HCT116 (cell line): ENCODE results near the gene LIN9. TPM values are rescaled to one million over a fixed set of nuclear protein-coding genes. Genes with fewer than 3 reads are reported as not detected.

Source experiments
- ATAC-seq: fragments of 200-7000 bp; cut with Tn5 transposase; 2 replicates; pipeline ENCODE4 v1.9.1; 2020; ENCODE audit warnings: mild to moderate bottlenecking, moderate library complexity
- BruUV-seq: library from RNA; stranded (reverse); fragments of 400-500 nt; replicated peaks from 2 replicates; lab custom pipeline; 2021; lab: Mats Ljungman, UMichigan
- CTCF ChIA-PET: fragments of 300-600 bp; sonication (Branson Sonifier 250); formaldehyde crosslinking; loops from one replicate; lab custom pipeline; 2021; ENCODE audit warnings: antibody characterized with exemption; lab: Charles Lee
- POLR2A ChIA-PET: fragments of 300-600, 350-600 bp; sonication (Branson Sonifier 250); formaldehyde crosslinking; loops from one replicate; lab custom pipeline; 2021; ENCODE audit warnings: antibody characterized with exemption; lab: Charles Lee
- RAD21 ChIA-PET, 2 experiments: fragments of 300-600 bp; sonication (Branson Sonifier 250); formaldehyde crosslinking; loops; one replicate each; lab custom pipeline; 2023; ENCODE audit warnings: low total read pairs in 2 of 2; ENCODE audit not compliant: uncharacterized antibody in 2 of 2, unreplicated experiment in 2 of 2, low non-redundant PET in 1 of 2; lab: Charles Lee
- DNase-seq: peaks from one replicate; pipeline ENCODE4 v3.0.0-alpha.2; 2010; ENCODE audit warnings: low read depth, low spot score
- H2AFZ ChIP-seq: fragments of 200-600 bp; shearing (Covaris generic), sonication (generic); 2 replicates; pipeline ENCODE4 v1.6.1; 2017; ENCODE audit warnings: low read depth, mixed run types, mixed read lengths, antibody characterized with exemption, low read length; ENCODE audit not compliant: poor library complexity, severe bottlenecking
- H3K27ac ChIP-seq: 2 replicates; pipeline ENCODE4 v1.5.1; 2012; ENCODE audit warnings: low read depth, low read length
- H3K27me3 ChIP-seq: fragments of 200-600 bp; sonication (generic); 2 replicates; pipeline ENCODE4 v1.6.1; 2016; ENCODE audit warnings: mixed run types, low read length, mixed read lengths; ENCODE audit not compliant: insufficient read depth
- H3K36me3 ChIP-seq, 2 experiments: fragments of 200-500 bp in 1 of 2; fragments of 200-600 bp in 1 of 2; sonication (Bioruptor generic) in 1 of 2; sonication (generic) in 1 of 2; 2 replicates each; pipeline versions ENCODE4 v1.5.1 to v1.6.1; 2014 to 2016; ENCODE audit warnings: low read length in 2 of 2, inconsistent platforms in 1 of 2, mixed read lengths in 1 of 2, mixed run types in 1 of 2; ENCODE audit not compliant: insufficient read depth in 2 of 2, control insufficient read depth in 1 of 2
- H3K4me1 ChIP-seq, 2 experiments: fragments of 200-600 bp in 1 of 2; sonication (generic) in 1 of 2; 2 replicates each; pipeline versions ENCODE4 v1.5.1 to v1.6.1; 2012 to 2017; ENCODE audit warnings: low read length in 2 of 2, inconsistent platforms in 1 of 2, mild to moderate bottlenecking in 1 of 2, mixed read lengths in 1 of 2, mixed run types in 1 of 2, moderate library complexity in 1 of 2; ENCODE audit not compliant: insufficient read depth in 2 of 2, control insufficient read depth in 1 of 2
- H3K4me2 ChIP-seq: fragments of 200-600 bp; sonication (generic); 2 replicates; pipeline ENCODE4 v1.6.1; 2017; ENCODE audit warnings: mixed run types, low read length, mixed read lengths
- H3K4me3 ChIP-seq, 2 experiments: fragments of 200-600 bp in 1 of 2; sonication (generic) in 1 of 2; replicated peaks in 1 of 2; 2 replicates each; pipeline ENCODE4 v1.5.1; 2011 to 2016; ENCODE audit warnings: low read length in 2 of 2, control low read depth in 1 of 2, low read depth in 1 of 2, mild to moderate bottlenecking in 1 of 2, mixed read lengths in 1 of 2, mixed run types in 1 of 2
- H3K79me2 ChIP-seq: fragments of 200-600 bp; sonication (generic); 2 replicates; pipeline ENCODE4 v1.6.1; 2017; ENCODE audit warnings: mild to moderate bottlenecking, mixed run types, low read length, moderate library complexity, mixed read lengths; ENCODE audit not compliant: insufficient read depth
- H3K9ac ChIP-seq: fragments of 200-600 bp; sonication (generic); 2 replicates; pipeline ENCODE4 v1.6.1; 2016; ENCODE audit warnings: low read length, mixed read lengths
- H3K9me2 ChIP-seq: fragments of 200-600 bp; sonication (generic), shearing (Covaris generic); 2 replicates; pipeline ENCODE4 v1.6.1; 2017; ENCODE audit warnings: mixed run types, mild to moderate bottlenecking, moderate library complexity; ENCODE audit not compliant: insufficient read depth
- H3K9me3 ChIP-seq, 2 experiments: fragments of 200-500 bp in 1 of 2; fragments of 200-600 bp in 1 of 2; sonication (Bioruptor generic) in 1 of 2; sonication (generic) in 1 of 2; 2 replicates each; pipeline ENCODE4 v1.6.1; 2014 to 2017; ENCODE audit warnings: low read length in 2 of 2, mixed read lengths in 2 of 2, inconsistent platforms in 1 of 2, low read depth in 1 of 2, mild to moderate bottlenecking in 1 of 2, mixed run types in 1 of 2, moderate library complexity in 1 of 2; ENCODE audit not compliant: control insufficient read depth in 1 of 2, insufficient read depth in 1 of 2
- H4K20me1 ChIP-seq: fragments of 200-600 bp; sonication (generic), shearing (Covaris generic); 2 replicates; pipeline ENCODE4 v1.6.1; 2017; ENCODE audit warnings: mixed run types, mild to moderate bottlenecking, moderate library complexity; ENCODE audit not compliant: insufficient read depth
- ATF3 ChIP-seq: IDR thresholded peaks from 2 replicates; pipeline ENCODE4 v1.6.1; 2012
- CBX3 ChIP-seq: IDR thresholded peaks from 2 replicates; pipeline ENCODE4 v1.6.1; 2012; ENCODE audit warnings: low read depth
- CEBPB ChIP-seq: IDR thresholded peaks from 2 replicates; pipeline ENCODE4 v1.6.1; 2012; ENCODE audit warnings: low read depth
- CTCF ChIP-seq, 3 experiments: fragments of 200-600 bp in 1 of 3; sonication (generic) in 1 of 3; IDR thresholded peaks in 2 of 3; conservative IDR thresholded peaks in 1 of 3; 2 replicates each; pipeline ENCODE4 v1.5.1; 2012 to 2017; ENCODE audit warnings: low read depth in 2 of 3, low read length in 2 of 3, antibody characterized with exemption in 1 of 3, borderline replicate concordance in 1 of 3, control low read depth in 1 of 3, mild to moderate bottlenecking in 1 of 3, mixed read lengths in 1 of 3, mixed run types in 1 of 3, moderate library complexity in 1 of 3; ENCODE audit not compliant: insufficient read depth in 1 of 3
- EGR1 ChIP-seq: IDR thresholded peaks from 2 replicates; pipeline ENCODE4 v1.6.1; 2012; ENCODE audit warnings: low read depth
- ELF1 ChIP-seq: IDR thresholded peaks from 2 replicates; pipeline ENCODE4 v1.6.1; 2012; ENCODE audit warnings: low read depth, borderline replicate concordance
- EZH2phosphoT487 ChIP-seq: fragments of 200-600 bp; IDR thresholded peaks from 2 replicates; pipeline ENCODE4 v1.6.1; 2018; ENCODE audit warnings: antibody characterized with exemption, borderline replicate concordance
- FOSL1 ChIP-seq: IDR thresholded peaks from 2 replicates; pipeline ENCODE4 v1.6.1; 2012; ENCODE audit warnings: low read depth
- JUND ChIP-seq: IDR thresholded peaks from 2 replicates; pipeline ENCODE4 v1.6.1; 2012
- POLR2A ChIP-seq: IDR thresholded peaks from 2 replicates; pipeline ENCODE4 v1.7.0; 2011; ENCODE audit warnings: borderline replicate concordance; ENCODE audit not compliant: insufficient read depth, insufficient read length; ENCODE audit errors: extremely low read depth
- POLR2AphosphoS5 ChIP-seq: IDR thresholded peaks from 2 replicates; pipeline ENCODE4 v1.6.1; 2011; ENCODE audit warnings: mild to moderate bottlenecking, low read depth, low read length, moderate library complexity
- REST ChIP-seq: IDR thresholded peaks from 2 replicates; pipeline ENCODE4 v1.6.1; 2012; ENCODE audit warnings: low read depth
- SIN3A ChIP-seq: IDR thresholded peaks from 2 replicates; pipeline ENCODE4 v1.6.1; 2012; ENCODE audit warnings: low read depth
- SP1 ChIP-seq: IDR thresholded peaks from 2 replicates; pipeline ENCODE4 v1.6.1; 2012; ENCODE audit warnings: low read depth
- SRF ChIP-seq: IDR thresholded peaks from 2 replicates; pipeline ENCODE4 v1.6.1; 2012; ENCODE audit warnings: low read depth
- YY1 ChIP-seq: IDR thresholded peaks from 2 replicates; pipeline ENCODE4 v1.6.1; 2011; ENCODE audit warnings: low read length, low read depth, moderate library complexity, mild to moderate bottlenecking; ENCODE audit not compliant: insufficient replicate concordance; ENCODE audit errors: extremely low read depth
- ZBTB33 ChIP-seq: IDR thresholded peaks from 2 replicates; pipeline ENCODE4 v1.6.1; 2011; ENCODE audit warnings: mild to moderate bottlenecking, low read length, moderate library complexity; ENCODE audit not compliant: insufficient replicate concordance; ENCODE audit errors: extremely low read depth
- ZFX ChIP-seq: fragments of 450-650 bp; IDR thresholded peaks from 2 replicates; pipeline ENCODE4 v1.6.1; 2017
- ZNF274 ChIP-seq: fragments of 200-500 bp; sonication (Bioruptor generic); IDR thresholded peaks from 2 replicates; pipeline ENCODE4 v1.6.1; 2014; ENCODE audit warnings: mild to moderate bottlenecking, low read depth, low read length, inconsistent platforms
- intact Hi-C: fragments of 100-400 bp; cut with micrococcal nuclease; formaldehyde crosslinking; loops from 2 replicates; pipeline ENCODE4 v1.10.0; 2022
- total RNA-seq: library from RNA; stranded (reverse); gene quantifications from one replicate; pipeline ENCODE4 v1.2.1, GENCODE V29; 2021; ENCODE audit not compliant: unreplicated experiment

Gene LIN9
- total RNA-seq, 1 experiment from 2014 or later: 9.3 TPM

- TF ChIP-seq SP1: no peak
Observed at GRCh38 chr1:226351709-226352108, 42.7 kb upstream of the LIN9 start (continued).

GRCh38 chr1:226350519-226350865 lies 41.5 kb upstream of the LIN9 start:
- Histone ChIP-seq H3K79me2 (no peaks in the 10 kb centered on the region), H3K9me2 (no peaks in the 10 kb centered on the region), H3K4me1 (no peaks in the 10 kb centered on the region), H4K20me1 (no peaks in the 10 kb centered on the region), H3K27ac (no peak overlapping the region), H3K4me2 (no peak overlapping the region), H3K4me3 (no peak overlapping the region), H3K36me3 (no peaks in the 10 kb centered on the region), H3K9me3 (no peaks in the 10 kb centered on the region), H2AFZ (no peak overlapping the region), H3K9ac (no peak overlapping the region), H3K27me3 (no peaks in the 10 kb centered on the region)
- RAD21 ChIA-PET: no interaction called here
- TF ChIP-seq EZH2phosphoT487 (no peak), SIN3A (no peak), ZNF274 (no peak), CEBPB (no peak), FOSL1 (no peak), ZFX (no peak), ATF3 (no peak), CTCF (IDR thresholded peaks at IDR 0.05 in 2 of 3, conservative IDR thresholded peaks at IDR 0.05 in 1 of 3; ENCODE audit: borderline replicate concordance in 1 of 3, insufficient read depth in 1 of 3, low read depth in 2 of 3, low read length in 2 of 3) (no peak), CBX3 (no peak), REST (no peak), YY1 (no peak), POLR2AphosphoS5 (no peak), ELF1 (no peak), SRF (no peak), POLR2A (no peak), ZBTB33 (no peak), JUND (no peak), EGR1 (no peak)
- no TSS peak for BruUV-seq
- intact Hi-C loops: no loop called here
- ATAC-seq (no peak), DNase-seq (no peak)
- CTCF ChIA-PET: no interaction called here
- POLR2A ChIA-PET: no interaction called here
